ENCODE data around the gene TDO2.

TDO2 gene

DNA sequence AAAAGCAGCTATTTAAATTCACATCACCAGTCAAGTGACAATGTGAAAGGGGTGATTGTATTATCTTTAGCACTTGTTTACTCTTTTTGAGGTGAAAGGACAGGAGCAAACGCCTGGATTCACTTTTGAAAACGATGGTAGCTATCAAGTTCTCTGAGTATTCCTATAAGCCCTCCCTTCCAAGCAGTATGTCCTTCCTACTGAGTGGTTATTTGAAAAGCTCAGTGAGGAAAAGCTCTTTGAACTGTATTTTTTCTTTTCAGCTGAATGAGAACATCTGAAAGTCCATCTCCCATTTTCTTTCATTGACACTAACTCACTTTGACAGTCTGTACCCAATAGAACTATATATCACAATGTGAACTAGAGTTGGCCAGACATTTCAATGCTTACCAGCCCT lies 59.3 kb downstream of the TDO2 start:
- no peaks in the 10 kb centered on the region for H3K9me3 ChIP-seq (ENCODE audit: insufficient read depth, low read length)

DNA sequence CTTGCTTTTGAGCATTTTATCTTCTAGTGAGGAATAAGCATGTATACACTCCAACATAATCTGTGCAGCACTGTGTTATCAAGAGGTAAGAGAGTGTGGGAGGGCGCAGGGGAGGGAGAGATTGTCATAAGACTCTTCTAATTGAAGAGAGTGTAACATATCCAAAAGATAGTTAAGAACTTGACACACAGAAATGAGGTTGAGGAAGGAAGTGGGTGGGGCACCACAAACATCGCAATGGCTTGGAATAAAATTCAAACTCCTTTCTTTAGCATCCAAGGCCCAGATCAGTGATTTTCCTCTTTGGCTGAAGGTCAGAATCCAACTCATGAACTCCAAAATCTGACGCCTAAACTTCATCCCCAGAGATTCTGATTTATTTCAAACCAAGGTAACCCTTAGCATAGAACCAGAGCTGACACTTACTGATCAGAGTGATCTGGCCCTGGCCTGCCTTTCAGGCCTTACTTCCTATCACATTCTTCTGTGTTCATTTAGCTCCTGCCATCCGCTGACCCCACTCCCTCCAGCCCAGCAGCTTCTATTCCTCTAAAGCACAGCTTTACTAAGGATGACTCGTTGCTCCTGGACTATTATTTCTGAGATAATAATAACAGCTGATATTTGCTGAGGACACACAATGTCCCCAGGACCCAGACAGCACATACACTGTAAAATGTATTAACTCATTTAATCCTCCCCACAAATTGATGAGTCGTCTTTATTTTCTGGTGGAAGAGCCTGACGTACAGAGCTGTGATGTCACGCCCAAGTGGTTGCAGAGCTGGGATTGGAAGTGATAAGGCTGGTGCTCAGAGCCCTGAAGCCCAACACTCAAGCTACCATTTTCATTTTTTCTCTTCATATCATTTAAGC lies 60.8 kb downstream of the TDO2 start:
- H4K20me1 ChIP-seq (ENCODE audit: insufficient read depth, low read length) = no peaks in the 10 kb centered on the region
- H3K9me3 ChIP-seq (ENCODE audit: insufficient read depth, low read length) = no peaks in the 10 kb centered on the region
- no peak overlapping the region for H3K9ac ChIP-seq (ENCODE audit: low read length)
- no peak overlapping the region for H3K4me3 ChIP-seq (ENCODE audit: low read length)
- H3K27ac ChIP-seq (ENCODE audit: low read length) = no peak overlapping the region
- TF ChIP-seq, protein P1, sequence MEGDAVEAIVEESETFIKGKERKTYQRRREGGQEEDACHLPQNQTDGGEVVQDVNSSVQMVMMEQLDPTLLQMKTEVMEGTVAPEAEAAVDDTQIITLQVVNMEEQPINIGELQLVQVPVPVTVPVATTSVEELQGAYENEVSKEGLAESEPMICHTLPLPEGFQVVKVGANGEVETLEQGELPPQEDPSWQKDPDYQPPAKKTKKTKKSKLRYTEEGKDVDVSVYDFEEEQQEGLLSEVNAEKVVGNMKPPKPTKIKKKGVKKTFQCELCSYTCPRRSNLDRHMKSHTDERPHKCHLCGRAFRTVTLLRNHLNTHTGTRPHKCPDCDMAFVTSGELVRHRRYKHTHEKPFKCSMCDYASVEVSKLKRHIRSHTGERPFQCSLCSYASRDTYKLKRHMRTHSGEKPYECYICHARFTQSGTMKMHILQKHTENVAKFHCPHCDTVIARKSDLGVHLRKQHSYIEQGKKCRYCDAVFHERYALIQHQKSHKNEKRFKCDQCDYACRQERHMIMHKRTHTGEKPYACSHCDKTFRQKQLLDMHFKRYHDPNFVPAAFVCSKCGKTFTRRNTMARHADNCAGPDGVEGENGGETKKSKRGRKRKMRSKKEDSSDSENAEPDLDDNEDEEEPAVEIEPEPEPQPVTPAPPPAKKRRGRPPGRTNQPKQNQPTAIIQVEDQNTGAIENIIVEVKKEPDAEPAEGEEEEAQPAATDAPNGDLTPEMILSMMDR (IDR thresholded peaks at IDR 0.05; ENCODE audit: low read depth, low read length) = no peak
- no peak for TF ChIP-seq EZH2phosphoT487 (IDR thresholded peaks at IDR 0.05; ENCODE audit: low read depth)
- H2AFZ ChIP-seq (ENCODE audit: low read depth, low read length) = no peak overlapping the region
- H3K27me3 ChIP-seq (ENCODE audit: low read depth, low read length) = no peaks in the 10 kb centered on the region
- H3K4me2 ChIP-seq (ENCODE audit: low read length) = no peak overlapping the region
- no peaks in the 10 kb centered on the region for H3K36me3 ChIP-seq (replicated peaks; ENCODE audit: low read depth, low read length)
- peaks cover 2% of the 10 kb centered on the region; the same call in 1 of the 2 replicates for H3K4me1 ChIP-seq (ENCODE audit: low read length)
- H3K79me2 ChIP-seq (ENCODE audit: low read length) = no peaks in the 10 kb centered on the region

More for the DNA sequence above, 59.3 kb downstream of the TDO2 start:
- TF ChIP-seq, protein P1 (IDR thresholded peaks at IDR 0.05; ENCODE audit: low read depth, low read length) = no peak
- TF ChIP-seq EZH2phosphoT487 (IDR thresholded peaks at IDR 0.05; ENCODE audit: low read depth) = no peak
- Histone ChIP-seq H3K4me1 (ENCODE audit: low read length) (peaks cover 8% of the 10 kb centered on the region; the same call in 1 of the 2 replicates), H3K9ac (ENCODE audit: low read length) (no peak overlapping the region), H3K4me2 (ENCODE audit: low read length) (no peak overlapping the region), H3K36me3 (replicated peaks; ENCODE audit: low read depth, low read length) (no peaks in the 10 kb centered on the region), H3K79me2 (ENCODE audit: low read length) (no peaks in the 10 kb centered on the region), H2AFZ (ENCODE audit: low read depth, low read length) (no peak overlapping the region), H3K27me3 (ENCODE audit: low read depth, low read length) (no peaks in the 10 kb centered on the region), H3K4me3 (ENCODE audit: low read length) (no peak overlapping the region), H4K20me1 (ENCODE audit: insufficient read depth, low read length) (no peaks in the 10 kb centered on the region), H3K27ac (ENCODE audit: low read length) (no peak overlapping the region)

DNA sequence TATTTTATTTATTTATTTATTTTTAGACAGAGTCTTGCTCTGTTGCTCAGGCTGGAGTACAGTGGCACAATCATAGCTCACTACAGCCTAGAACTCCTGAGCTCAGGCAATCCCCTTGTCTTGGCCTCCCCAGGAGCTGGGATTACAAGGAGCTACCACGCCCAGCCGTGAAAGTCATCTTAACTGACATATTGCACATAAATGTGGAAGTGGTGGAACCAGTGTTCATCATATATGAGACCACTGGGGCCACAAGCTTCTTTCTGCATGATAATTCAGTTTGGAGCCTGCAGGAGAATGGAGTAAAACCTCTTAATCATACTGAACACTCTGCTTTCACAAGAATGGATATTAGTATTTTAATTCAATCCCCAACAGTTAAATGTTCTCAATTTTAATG lies 62.7 kb downstream of the TDO2 start:
- H2AFZ ChIP-seq (ENCODE audit: low read depth, low read length) = no peak overlapping the region
- TF ChIP-seq EZH2phosphoT487 (IDR thresholded peaks at IDR 0.05; ENCODE audit: low read depth) = no peak
- TF ChIP-seq, protein P1 (IDR thresholded peaks at IDR 0.05; ENCODE audit: low read depth, low read length) = no peak
- no peak overlapping the region for H3K4me2 ChIP-seq (ENCODE audit: low read length)
- no peak overlapping the region for H3K27ac ChIP-seq (ENCODE audit: low read length)
- H3K9ac ChIP-seq (ENCODE audit: low read length) = no peak overlapping the region
- no peaks in the 10 kb centered on the region for H3K27me3 ChIP-seq (ENCODE audit: low read depth, low read length)
- no peaks in the 10 kb centered on the region for H3K4me1 ChIP-seq (ENCODE audit: low read length)
- no peaks in the 10 kb centered on the region for H3K9me3 ChIP-seq (ENCODE audit: insufficient read depth, low read length)
- H3K36me3 ChIP-seq (replicated peaks; ENCODE audit: low read depth, low read length) = no peaks in the 10 kb centered on the region
- H4K20me1 ChIP-seq (ENCODE audit: insufficient read depth, low read length) = no peaks in the 10 kb centered on the region
- no peak overlapping the region for H3K4me3 ChIP-seq (ENCODE audit: low read length)
- no peaks in the 10 kb centered on the region for H3K79me2 ChIP-seq (ENCODE audit: low read length)

DNA sequence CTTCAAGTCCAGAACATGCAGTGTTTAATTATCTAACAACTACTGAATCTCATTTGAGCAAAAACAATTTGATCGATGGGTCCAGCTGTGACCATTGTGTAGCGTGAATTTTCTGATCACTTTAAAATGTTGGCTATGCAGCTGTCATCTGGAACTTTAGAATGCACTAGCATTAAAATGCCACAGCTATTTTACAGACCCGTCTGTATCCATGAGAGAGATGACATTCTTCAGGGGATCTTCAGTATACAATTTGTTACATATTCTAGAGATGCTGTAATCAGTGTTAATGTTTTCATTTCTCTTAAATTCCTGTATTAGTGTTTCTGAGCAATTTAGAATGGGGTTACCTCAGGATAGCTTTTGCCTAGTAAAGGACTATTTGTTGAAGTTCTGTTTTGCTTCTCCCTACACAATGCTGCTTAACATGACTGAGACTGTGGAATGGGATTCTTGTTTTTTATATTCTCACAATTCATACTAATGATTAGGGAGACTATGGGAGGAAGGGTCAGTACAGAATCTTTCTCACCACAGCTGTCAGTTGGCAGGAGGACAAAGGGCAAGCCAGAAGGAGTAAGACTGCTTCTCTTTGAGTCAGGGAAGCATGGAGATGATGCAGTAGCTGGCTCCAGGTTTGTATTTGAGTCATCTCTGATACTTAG lies 63.4 kb downstream of the TDO2 start:
- Histone ChIP-seq H2AFZ (ENCODE audit: low read depth, low read length) (no peak overlapping the region), H3K4me1 (ENCODE audit: low read length) (0 out of 2 replicates have a peak, but pooled peaks cover 3% of the 10 kb centered on the region), H3K4me3 (ENCODE audit: low read length) (no peak overlapping the region), H4K20me1 (ENCODE audit: insufficient read depth, low read length) (no peaks in the 10 kb centered on the region), H3K79me2 (ENCODE audit: low read length) (no peaks in the 10 kb centered on the region), H3K9me3 (ENCODE audit: insufficient read depth, low read length) (no peaks in the 10 kb centered on the region), H3K27me3 (ENCODE audit: low read depth, low read length) (no peaks in the 10 kb centered on the region), H3K9ac (ENCODE audit: low read length) (no peak overlapping the region), H3K27ac (ENCODE audit: low read length) (no peak overlapping the region), H3K36me3 (replicated peaks; ENCODE audit: low read depth, low read length) (no peaks in the 10 kb centered on the region), H3K4me2 (ENCODE audit: low read length) (no peak overlapping the region)
- TF ChIP-seq EZH2phosphoT487 (IDR thresholded peaks at IDR 0.05; ENCODE audit: low read depth) = no peak
- TF ChIP-seq, protein P1 (IDR thresholded peaks at IDR 0.05; ENCODE audit: low read depth, low read length) = no peak
